ENCODE measurements around the gene SLC38A11. TPM values are rescaled to one million over a fixed set of nuclear protein-coding genes. Genes with fewer than 3 reads are reported as not detected.
A peak's percentile ranks its signal among the peaks of the same experiment; 100 is the strongest.
"Not testable (repeated sequence)": the region's sequence is repeated elsewhere in the genome, so short reads cannot be mapped to it uniquely, and the experiment has no call there.

Gene SLC38A11
- total RNA-seq, 2 donors from 2014 or later = 1.6 TPM; not detected in 1

DNA sequence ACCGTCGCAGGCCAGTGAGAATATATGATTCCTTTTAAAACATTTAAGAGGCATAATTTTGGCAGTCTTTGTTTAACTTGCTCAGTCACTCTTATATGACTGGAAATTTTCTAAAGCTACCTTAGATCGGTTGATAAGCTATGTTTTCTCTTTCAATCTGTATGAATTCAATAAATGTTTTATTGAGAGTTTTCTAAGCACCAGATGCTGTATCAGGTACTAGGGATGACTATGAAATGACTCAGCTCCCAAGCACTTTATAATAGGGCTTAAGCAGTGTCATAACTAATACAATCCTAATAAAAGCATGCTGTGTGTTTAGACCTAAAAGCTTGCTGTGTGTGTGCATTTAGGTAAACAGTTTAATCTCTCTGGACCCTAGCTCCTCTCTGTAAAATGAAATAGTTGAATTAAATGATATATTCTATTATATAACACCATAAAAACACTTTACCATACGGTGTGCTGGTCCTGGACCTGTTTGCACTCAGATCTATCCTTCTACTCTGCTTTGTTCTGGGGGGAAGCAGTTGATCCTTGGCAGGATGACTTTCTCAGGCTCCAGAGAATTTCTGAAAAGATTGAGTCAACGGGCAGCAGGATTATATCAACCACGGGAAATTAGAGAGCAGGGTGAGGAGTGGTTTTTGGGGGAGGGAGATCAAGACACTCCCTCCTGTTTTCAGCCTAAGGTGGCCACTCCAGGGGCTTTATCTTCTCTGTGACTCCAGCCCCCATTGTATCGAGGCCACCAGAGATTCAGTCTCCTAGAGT lies 26.1 kb upstream of the SLC38A11 start:
- H3K4me3 Mint-ChIP-seq = no peak overlapping the region
- H3K4me1 Mint-ChIP-seq = peaks cover 2% of the 10 kb centered on the region
- peak overlapping the region; percentile 21 for H3K27ac Mint-ChIP-seq
- no peaks in the 10 kb centered on the region for H3K9me3 ChIP-seq (ENCODE audit: control insufficient read depth, low read length, poor library complexity, severe bottlenecking)
- ATAC-seq = no peak
- H3K36me3 Mint-ChIP-seq (ENCODE audit: low read depth) = no peaks in the 10 kb centered on the region
- DNase-seq = no peak
- peaks cover 7% of the 10 kb centered on the region for H3K27me3 Mint-ChIP-seq

DNA sequence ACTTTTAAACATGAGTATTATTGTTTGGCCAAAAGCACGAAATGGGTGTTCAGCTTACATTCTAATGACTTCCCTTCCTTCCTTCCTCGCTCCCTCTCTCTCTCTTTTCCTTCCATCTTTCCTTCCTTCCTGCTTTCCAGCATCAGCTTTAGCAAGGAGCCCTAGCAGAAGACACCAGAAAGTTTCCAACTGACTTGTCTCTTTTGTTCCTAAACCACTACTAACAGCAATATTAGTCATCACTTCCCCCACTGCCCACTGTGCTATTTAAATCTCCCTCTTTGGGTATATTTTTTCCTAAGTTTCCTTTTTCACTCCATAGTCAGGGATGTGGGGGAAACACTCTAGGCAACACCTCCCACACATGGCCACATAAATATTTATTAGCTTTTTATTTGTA lies 25.4 kb upstream of the SLC38A11 start:
- peak overlapping the region; percentile 21 for H3K27ac Mint-ChIP-seq
- H3K4me3 Mint-ChIP-seq; H3K27me3 Mint-ChIP-seq; ATAC-seq; DNase-seq; H3K9me3 ChIP-seq (ENCODE audit: control insufficient read depth, low read length, poor library complexity, severe bottlenecking); H3K36me3 Mint-ChIP-seq (ENCODE audit: low read depth); H3K4me1 Mint-ChIP-seq: not testable (repeated sequence)

DNA sequence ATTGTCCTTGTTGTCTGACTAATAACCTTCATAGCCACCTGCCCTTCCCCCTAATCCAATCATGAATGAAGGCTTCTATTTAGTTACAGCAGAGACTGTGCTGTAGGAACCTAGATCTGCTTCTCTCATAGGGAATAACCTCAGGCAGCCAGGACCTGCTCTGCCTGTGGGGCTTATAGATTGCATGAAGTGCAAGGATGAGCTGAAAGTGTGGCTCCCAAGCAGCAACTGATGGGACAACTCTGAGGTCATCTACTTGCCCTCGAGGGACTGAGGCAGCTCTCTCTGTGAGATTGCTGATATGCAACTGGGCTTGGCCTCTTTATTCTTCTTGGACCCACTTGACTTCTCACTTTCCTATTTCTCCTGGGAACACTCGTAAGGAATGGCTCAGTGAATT lies 23.8 kb upstream of the SLC38A11 start:
- no peaks in the 10 kb centered on the region for H3K9me3 ChIP-seq (ENCODE audit: control insufficient read depth, low read length, poor library complexity, severe bottlenecking)
- Mint-ChIP-seq H3K4me3 (no peak overlapping the region), H3K4me1 (peaks cover 2% of the 10 kb centered on the region), H3K36me3 (ENCODE audit: low read depth) (no peaks in the 10 kb centered on the region), H3K27ac (no peak overlapping the region), H3K27me3 (peaks cover 7% of the 10 kb centered on the region)
- DNase-seq = no peak
- no peak for ATAC-seq

DNA sequence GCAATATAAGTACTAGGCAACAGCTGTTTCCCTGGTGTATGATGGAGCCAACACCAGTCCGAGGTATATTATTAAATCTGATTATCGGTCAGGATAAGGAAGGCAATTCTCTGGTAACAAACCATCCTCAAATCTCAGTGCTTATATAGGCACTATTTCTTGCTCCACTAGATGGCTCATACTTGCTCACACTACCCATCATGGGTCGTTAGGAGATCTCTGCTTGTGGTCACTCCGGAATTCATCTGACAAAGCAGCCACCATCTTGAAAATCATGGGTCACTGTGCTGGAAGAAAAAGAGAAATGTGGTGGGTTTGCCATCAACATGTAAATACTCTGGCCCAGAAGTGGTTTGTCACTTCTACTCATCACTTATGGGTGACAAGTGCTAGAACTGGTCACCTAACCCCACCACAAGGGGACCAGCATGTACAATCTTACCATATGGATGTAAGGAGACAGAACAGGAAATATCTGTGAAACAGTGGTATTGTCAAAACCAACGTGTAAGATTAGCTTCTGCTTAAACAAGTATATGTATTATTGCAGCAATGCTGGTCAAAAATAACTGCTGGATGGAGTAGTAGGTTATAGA lies 21.6 kb upstream of the SLC38A11 start:
- not testable (repeated sequence) for H3K27me3 Mint-ChIP-seq; ATAC-seq; H3K4me1 Mint-ChIP-seq; H3K4me3 Mint-ChIP-seq; DNase-seq; H3K36me3 Mint-ChIP-seq (ENCODE audit: low read depth); H3K9me3 ChIP-seq (ENCODE audit: control insufficient read depth, low read length, poor library complexity, severe bottlenecking); H3K27ac Mint-ChIP-seq

DNA sequence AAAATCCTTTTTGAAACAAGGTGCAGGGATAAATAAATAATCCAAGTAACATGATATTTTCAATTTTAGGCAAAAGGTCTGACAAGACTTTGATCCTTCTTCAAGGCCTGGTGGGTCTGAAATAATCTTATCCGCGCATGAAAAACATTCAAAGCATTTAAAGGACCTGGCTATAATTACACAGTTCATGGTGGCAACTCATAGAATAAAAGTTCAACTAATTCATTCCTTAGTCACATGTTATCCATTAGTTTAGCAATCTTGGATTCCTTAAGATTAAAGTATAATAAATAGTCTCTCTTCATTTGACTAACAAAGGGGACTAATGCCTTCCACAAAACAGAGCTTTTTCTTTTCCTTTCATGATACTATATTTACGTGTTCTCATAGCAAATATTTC lies 21.0 kb upstream of the SLC38A11 start:
- H3K4me1 Mint-ChIP-seq = peaks cover 2% of the 10 kb centered on the region
- DNase-seq (no peak), ATAC-seq (no peak)
- H3K9me3 ChIP-seq (ENCODE audit: control insufficient read depth, low read length, poor library complexity, severe bottlenecking) = no peaks in the 10 kb centered on the region
- H3K27ac Mint-ChIP-seq = no peak overlapping the region
- H3K36me3 Mint-ChIP-seq (ENCODE audit: low read depth) = no peaks in the 10 kb centered on the region
- peaks cover 7% of the 10 kb centered on the region for H3K27me3 Mint-ChIP-seq
- H3K4me3 Mint-ChIP-seq = no peak overlapping the region

DNA sequence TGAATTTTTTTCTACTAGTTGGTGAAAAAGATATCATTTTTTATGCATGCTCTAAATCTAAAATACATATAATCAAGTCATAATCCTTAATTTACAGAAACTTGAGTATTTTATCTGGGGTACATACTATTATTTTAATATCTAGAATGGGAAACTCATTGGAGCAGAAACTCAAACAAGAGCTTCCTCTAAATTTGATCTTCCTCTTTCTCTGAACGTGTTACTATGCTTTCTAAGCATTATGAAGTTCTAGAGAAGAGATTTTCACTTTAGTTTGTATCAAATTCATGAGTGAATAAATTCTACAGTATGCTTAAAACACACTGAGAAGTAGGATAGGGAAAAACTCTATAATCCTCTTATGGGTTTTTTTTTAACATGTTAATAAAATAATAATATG lies 20.6 kb upstream of the SLC38A11 start:
- H3K4me1 Mint-ChIP-seq = peaks cover 2% of the 10 kb centered on the region
- no peak for DNase-seq
- no peak overlapping the region for H3K27ac Mint-ChIP-seq
- H3K27me3 Mint-ChIP-seq = peaks cover 6% of the 10 kb centered on the region
- no peak for ATAC-seq
- H3K36me3 Mint-ChIP-seq (ENCODE audit: low read depth) = no peaks in the 10 kb centered on the region
- H3K4me3 Mint-ChIP-seq = no peak overlapping the region
- no peaks in the 10 kb centered on the region for H3K9me3 ChIP-seq (ENCODE audit: control insufficient read depth, low read length, poor library complexity, severe bottlenecking)

DNA sequence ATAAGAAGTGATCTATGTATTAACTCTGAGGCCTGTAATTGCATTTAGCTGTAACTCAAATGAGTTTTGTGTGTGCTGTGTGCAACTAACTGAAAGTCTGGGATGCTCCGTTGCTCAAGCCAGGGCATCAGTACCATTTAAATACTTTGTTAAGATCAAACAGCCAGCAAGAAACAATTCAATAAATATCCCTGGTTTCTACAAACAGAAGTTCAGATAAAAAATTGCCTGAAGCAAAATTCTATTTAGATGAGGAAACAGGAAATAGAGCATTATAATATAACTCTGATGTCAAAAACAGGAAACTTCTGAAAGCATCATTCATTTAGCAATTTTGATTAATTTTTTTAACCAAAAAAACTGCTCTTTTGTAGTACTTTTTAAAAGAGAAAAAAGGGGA lies 18.9 kb upstream of the SLC38A11 start:
- H3K27ac Mint-ChIP-seq = no peak overlapping the region
- no peaks in the 10 kb centered on the region for H3K9me3 ChIP-seq (ENCODE audit: control insufficient read depth, low read length, poor library complexity, severe bottlenecking)
- H3K27me3 Mint-ChIP-seq = peaks cover 2% of the 10 kb centered on the region
- H3K4me3 Mint-ChIP-seq = no peak overlapping the region
- no peaks in the 10 kb centered on the region for H3K36me3 Mint-ChIP-seq (ENCODE audit: low read depth)
- H3K4me1 Mint-ChIP-seq = no peaks in the 10 kb centered on the region
- no peak for DNase-seq
- no peak for ATAC-seq

DNA sequence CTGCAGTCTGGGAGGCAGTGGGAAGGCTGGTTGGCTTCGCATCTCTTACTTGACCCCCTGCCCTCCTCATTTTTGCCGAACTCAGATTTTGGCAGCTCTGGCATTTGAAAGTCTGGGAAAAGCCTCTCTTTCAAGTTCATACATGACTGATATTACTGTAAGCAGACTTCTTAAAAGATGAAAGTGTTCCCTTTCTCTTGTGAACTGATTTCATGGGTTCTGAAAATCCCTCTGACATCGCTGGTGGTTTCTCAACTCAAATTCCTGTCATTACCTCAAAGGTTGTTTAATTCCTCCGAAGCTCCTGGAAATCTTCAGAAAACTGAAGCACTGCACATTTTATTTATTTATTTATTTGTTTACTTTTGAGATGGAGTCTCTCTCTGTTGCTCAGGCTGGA lies 16.9 kb upstream of the SLC38A11 start:
- Mint-ChIP-seq H3K4me3 (no peak overlapping the region), H3K4me1 (no peaks in the 10 kb centered on the region), H3K36me3 (ENCODE audit: low read depth) (no peaks in the 10 kb centered on the region), H3K27me3 (peaks cover 9% of the 10 kb centered on the region), H3K27ac (no peak overlapping the region)
- no peak for DNase-seq
- no peak for ATAC-seq
- H3K9me3 ChIP-seq (ENCODE audit: control insufficient read depth, low read length, poor library complexity, severe bottlenecking) = no peaks in the 10 kb centered on the region

DNA sequence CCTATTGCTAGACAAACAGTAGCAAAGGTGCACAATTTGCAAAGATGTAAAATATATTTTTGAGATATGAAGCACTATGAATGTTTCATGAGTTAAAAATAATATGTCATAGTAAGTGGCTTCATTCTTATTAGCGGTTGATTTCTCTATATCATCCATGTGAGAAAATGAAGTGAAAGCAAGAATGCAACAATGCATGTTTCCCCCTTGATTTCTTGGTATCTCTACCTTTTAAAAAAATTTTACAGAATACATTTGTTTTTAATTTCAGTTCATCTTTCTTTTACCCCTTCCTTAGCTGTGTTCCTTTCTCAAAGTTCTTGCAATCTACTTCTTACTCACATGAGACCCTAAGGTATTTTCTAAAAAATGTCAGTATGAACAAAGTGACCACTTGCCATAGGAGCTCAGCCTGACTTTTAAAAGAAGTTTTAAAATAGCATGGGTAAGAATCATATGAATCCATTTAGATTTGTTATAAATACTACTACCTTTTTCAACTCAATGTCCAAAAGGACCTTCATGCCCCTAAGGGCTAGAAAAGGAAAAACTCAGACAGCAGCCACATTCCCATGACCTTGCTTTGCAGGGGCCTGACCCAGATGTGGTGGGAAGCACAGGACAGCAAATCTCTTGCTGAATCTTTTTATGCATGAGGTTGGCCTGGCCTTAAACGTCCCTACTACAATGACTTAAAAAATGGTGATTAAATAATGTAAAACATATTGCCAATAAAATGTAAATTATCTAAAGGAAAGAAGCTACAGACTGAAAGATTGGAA lies 14.8 kb upstream of the SLC38A11 start:
- Mint-ChIP-seq H3K27ac (no peak overlapping the region), H3K4me3 (no peak overlapping the region), H3K27me3 (peaks cover 9% of the 10 kb centered on the region), H3K4me1 (no peaks in the 10 kb centered on the region), H3K36me3 (ENCODE audit: low read depth) (no peaks in the 10 kb centered on the region)
- DNase-seq (no peak), ATAC-seq (no peak)
- no peaks in the 10 kb centered on the region for H3K9me3 ChIP-seq (ENCODE audit: control insufficient read depth, low read length, poor library complexity, severe bottlenecking)

DNA sequence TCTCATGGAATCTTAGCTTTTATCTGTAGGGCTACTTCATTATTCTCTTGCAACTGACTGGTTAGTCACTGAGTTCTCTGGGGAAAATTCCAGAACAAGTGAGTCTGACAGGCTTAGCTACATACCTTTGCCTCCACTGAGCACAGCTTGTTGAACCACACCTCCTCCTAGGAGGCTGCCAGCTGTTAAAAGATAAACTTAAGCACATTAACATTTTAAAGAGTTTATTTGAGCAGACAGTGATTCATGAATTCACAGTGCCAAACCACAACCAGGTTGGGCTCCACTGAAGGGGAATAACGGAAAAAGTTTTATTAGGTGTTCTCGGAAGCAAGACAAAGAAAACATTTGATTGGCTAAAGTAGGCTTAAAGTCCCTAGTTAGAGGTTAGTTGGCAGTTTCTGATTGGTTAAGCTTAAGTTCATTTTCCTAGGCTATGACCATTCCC lies 12.5 kb upstream of the SLC38A11 start:
- Mint-ChIP-seq H3K4me1 (peaks cover 3% of the 10 kb centered on the region), H3K36me3 (ENCODE audit: low read depth) (no peaks in the 10 kb centered on the region), H3K4me3 (no peak overlapping the region), H3K27ac (no peak overlapping the region), H3K27me3 (peaks cover 9% of the 10 kb centered on the region)
- H3K9me3 ChIP-seq (ENCODE audit: control insufficient read depth, low read length, poor library complexity, severe bottlenecking) = no peaks in the 10 kb centered on the region
- no peak for DNase-seq
- ATAC-seq = no peak

DNA sequence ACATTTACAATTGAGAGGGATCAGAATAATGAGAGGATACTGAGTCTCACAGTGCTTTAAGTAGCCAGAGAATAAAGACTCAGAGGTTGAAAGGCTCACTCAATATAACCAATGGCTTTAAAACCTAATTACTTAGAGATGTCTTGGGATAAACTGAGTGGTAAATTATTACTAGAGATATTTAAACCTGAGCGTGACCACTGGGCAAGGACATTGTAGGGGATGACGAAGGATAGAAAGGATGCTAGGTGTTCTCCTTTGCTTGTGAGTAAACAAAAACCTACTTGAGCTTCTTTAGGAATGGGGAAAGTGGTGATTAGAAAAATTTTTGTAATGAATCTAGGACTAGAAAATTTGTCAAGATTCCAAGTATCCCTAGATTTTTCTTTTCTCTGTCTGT lies 12.0 kb upstream of the SLC38A11 start:
- DNase-seq (no peak), ATAC-seq (no peak)
- H3K27me3 Mint-ChIP-seq = peaks cover 9% of the 10 kb centered on the region
- peaks cover 3% of the 10 kb centered on the region for H3K4me1 Mint-ChIP-seq
- no peaks in the 10 kb centered on the region for H3K36me3 Mint-ChIP-seq (ENCODE audit: low read depth)
- no peaks in the 10 kb centered on the region for H3K9me3 ChIP-seq (ENCODE audit: control insufficient read depth, low read length, poor library complexity, severe bottlenecking)
- H3K27ac Mint-ChIP-seq = no peak overlapping the region
- no peak overlapping the region for H3K4me3 Mint-ChIP-seq

DNA sequence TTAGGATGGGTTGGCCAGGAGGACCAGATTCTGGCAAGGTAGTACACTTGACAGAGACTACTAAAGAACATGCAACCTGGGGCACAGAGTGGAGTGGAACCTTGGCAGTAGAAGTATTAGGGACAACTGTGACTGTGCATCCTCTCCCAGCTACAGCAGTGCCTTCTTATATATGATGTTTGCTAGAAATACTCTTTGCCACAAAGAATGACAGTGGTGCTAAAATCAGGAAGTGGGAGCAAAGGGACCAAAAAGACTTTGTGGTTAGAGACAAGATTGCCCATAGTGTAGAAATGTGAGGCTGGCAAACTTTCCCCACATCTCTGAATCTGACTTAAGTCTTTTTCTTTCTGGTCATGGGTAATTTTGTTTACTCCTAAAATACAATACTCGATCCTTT lies 9.4 kb upstream of the SLC38A11 start:
- Mint-ChIP-seq H3K4me3 (no peak overlapping the region), H3K36me3 (ENCODE audit: low read depth) (no peaks in the 10 kb centered on the region), H3K27ac (no peak overlapping the region), H3K4me1 (peaks cover 3% of the 10 kb centered on the region), H3K27me3 (peaks cover 9% of the 10 kb centered on the region)
- no peaks in the 10 kb centered on the region for H3K9me3 ChIP-seq (ENCODE audit: control insufficient read depth, low read length, poor library complexity, severe bottlenecking)
- DNase-seq (no peak), ATAC-seq (no peak)

DNA sequence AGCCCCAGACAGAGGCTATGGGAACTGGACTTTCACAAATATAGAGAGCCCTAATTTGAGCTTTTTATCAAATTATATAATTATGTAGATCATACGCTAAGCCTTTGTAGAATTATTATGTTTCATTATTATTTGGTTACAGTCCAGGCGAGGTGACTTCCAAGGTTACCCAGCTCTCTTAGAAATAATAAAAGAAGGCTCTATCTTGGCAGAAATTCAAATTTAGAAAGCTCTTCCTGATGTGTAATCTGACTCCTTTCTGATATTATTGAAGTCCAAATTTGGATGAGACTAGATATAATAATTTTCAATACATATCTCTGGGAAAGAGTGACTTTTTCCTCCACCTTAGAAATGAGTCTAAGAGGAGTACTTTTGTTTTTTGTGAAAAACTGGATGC lies 4.8 kb upstream of the SLC38A11 start:
- Mint-ChIP-seq H3K4me1 (peaks cover 3% of the 10 kb centered on the region), H3K27me3 (peaks cover 6% of the 10 kb centered on the region), H3K36me3 (ENCODE audit: low read depth) (no peaks in the 10 kb centered on the region), H3K4me3 (no peak overlapping the region), H3K27ac (no peak overlapping the region)
- DNase-seq (no peak), ATAC-seq (no peak)
- H3K9me3 ChIP-seq (ENCODE audit: control insufficient read depth, low read length, poor library complexity, severe bottlenecking) = no peaks in the 10 kb centered on the region

All from T-helper 17 cell (primary cell).